ENCODE results near the gene CACNB4. TPM values are rescaled to one million over a fixed set of nuclear protein-coding genes. Genes with fewer than 3 reads are reported as not detected.

Gene CACNB4
- total RNA-seq, 1 experiment from 2014 or later: 1.00 TPM

- Mint-ChIP-seq H3K27me3 (ENCODE audit: insufficient read depth, unreplicated experiment) (no peaks in the 10 kb centered on the region), H3K4me1 (ENCODE audit: low read depth, unreplicated experiment) (peaks cover 14% of the 10 kb centered on the region), H3K27ac (ENCODE audit: unreplicated experiment) (no peak overlapping the region), H3K4me3 (ENCODE audit: unreplicated experiment) (no peak overlapping the region), H3K9me3 (ENCODE audit: unreplicated experiment) (no peaks in the 10 kb centered on the region), H3K36me3 (ENCODE audit: insufficient read depth, unreplicated experiment) (peaks cover 6% of the 10 kb centered on the region)
- TF ChIP-seq CTCF (IDR thresholded peaks at IDR 0.05; ENCODE audit: insufficient read depth in 1 of 2, low read depth in 1 of 2, low read length in 1 of 2, severe bottlenecking in 1 of 2, unreplicated experiment in 1 of 2): no peak
- Histone ChIP-seq H3K4me1 (peaks cover 7% of the 10 kb centered on the region), H3K36me3 (ENCODE audit: control insufficient read depth, insufficient read depth, low read length) (no peaks in the 10 kb centered on the region), H3K9me3 (no peaks in the 10 kb centered on the region), H3K4me3 (ENCODE audit: low read depth, low read length) (no peak overlapping the region), H3K27me3 (replicated peaks; ENCODE audit: control insufficient read depth, insufficient read depth, low read length) (no peaks in the 10 kb centered on the region)
- ChIA-PET CTCF (interaction anchor here (0.6 kb wide), 1 partner anchor 22 kb away, joined by 3 read pairs; no protein-coding TSS in a partner anchor), POLR2A (no interaction called here)
- DNase-seq: no peak
- intact Hi-C loops (cut with micrococcal nuclease; ENCODE audit: unreplicated experiment): no loop called here
- BruUV-seq (replicated peaks): no TSS peak
Measured at GRCh38 chr2:151823651-151824050, 275.2 kb downstream of the CACNB4 start.

GRCh38 chr2:151819920-151820319, 278.9 kb downstream of the CACNB4 start:
- Histone ChIP-seq H3K4me1 (no peaks in the 10 kb centered on the region; the same call in 1 of the 2 replicates), H3K9me3 (no peaks in the 10 kb centered on the region), H3K27me3 (replicated peaks; ENCODE audit: control insufficient read depth, insufficient read depth, low read length) (no peaks in the 10 kb centered on the region; the same call in 1 of the 2 replicates), H3K4me3 (ENCODE audit: low read depth, low read length) (no peak overlapping the region), H3K36me3 (ENCODE audit: control insufficient read depth, insufficient read depth, low read length) (peaks cover 5% of the 10 kb centered on the region; the same call in 1 of the 2 replicates)
- CTCF ChIA-PET: no interaction called here
- intact Hi-C loops (cut with micrococcal nuclease; ENCODE audit: unreplicated experiment): no loop called here
- no TSS peak for BruUV-seq (replicated peaks)
- DNase-seq: no peak
- Mint-ChIP-seq H3K4me3 (ENCODE audit: unreplicated experiment) (no peak overlapping the region), H3K4me1 (ENCODE audit: low read depth, unreplicated experiment) (peaks cover 7% of the 10 kb centered on the region), H3K27me3 (ENCODE audit: insufficient read depth, unreplicated experiment) (no peaks in the 10 kb centered on the region), H3K9me3 (ENCODE audit: unreplicated experiment) (no peaks in the 10 kb centered on the region), H3K27ac (ENCODE audit: unreplicated experiment) (no peak overlapping the region), H3K36me3 (ENCODE audit: insufficient read depth, unreplicated experiment) (no peaks in the 10 kb centered on the region)
- POLR2A ChIA-PET: no interaction called here
- no peak for TF ChIP-seq CTCF (IDR thresholded peaks at IDR 0.05; ENCODE audit: insufficient read depth in 1 of 2, low read depth in 1 of 2, low read length in 1 of 2, severe bottlenecking in 1 of 2, unreplicated experiment in 1 of 2)

- Histone ChIP-seq H3K27me3 (replicated peaks; ENCODE audit: control insufficient read depth, insufficient read depth, low read length) (no peaks in the 10 kb centered on the region; the same call in 1 of the 2 replicates), H3K4me3 (ENCODE audit: low read depth, low read length) (no peak overlapping the region), H3K36me3 (ENCODE audit: control insufficient read depth, insufficient read depth, low read length) (peaks cover 5% of the 10 kb centered on the region; the same call in 1 of the 2 replicates), H3K4me1 (no peaks in the 10 kb centered on the region), H3K9me3 (no peaks in the 10 kb centered on the region)
- no TSS peak for BruUV-seq (replicated peaks)
- no peak overlapping the region for H3K4me3 Mint-ChIP-seq (ENCODE audit: unreplicated experiment)
- no peak for DNase-seq
- CTCF ChIA-PET: no interaction called here
- no peak for TF ChIP-seq CTCF (IDR thresholded peaks at IDR 0.05; ENCODE audit: insufficient read depth in 1 of 2, low read depth in 1 of 2, low read length in 1 of 2, severe bottlenecking in 1 of 2, unreplicated experiment in 1 of 2)
- intact Hi-C loops (cut with micrococcal nuclease; ENCODE audit: unreplicated experiment): no loop called here
- H3K4me1 Mint-ChIP-seq (ENCODE audit: low read depth, unreplicated experiment): peaks cover 7% of the 10 kb centered on the region
- no peak overlapping the region for H3K27ac Mint-ChIP-seq (ENCODE audit: unreplicated experiment)
- no peaks in the 10 kb centered on the region for H3K27me3 Mint-ChIP-seq (ENCODE audit: insufficient read depth, unreplicated experiment)
- H3K36me3 Mint-ChIP-seq (ENCODE audit: insufficient read depth, unreplicated experiment): peaks cover 2% of the 10 kb centered on the region
- POLR2A ChIA-PET: no interaction called here
- H3K9me3 Mint-ChIP-seq (ENCODE audit: unreplicated experiment): no peaks in the 10 kb centered on the region
Measured at GRCh38 chr2:151817929-151818328, 280.9 kb downstream of the CACNB4 start.

Data from Caco-2 (cell line).